H1 (cell line): ENCODE measurements around the gene ADCY3. TPM values are rescaled to one million over a fixed set of nuclear protein-coding genes. Genes with fewer than 3 reads are reported as not detected.

Experiments
- CTCF ChIA-PET: fragments of 300-600 bp; sonication (Branson Sonifier 250); formaldehyde crosslinking; loops from one replicate; lab custom pipeline; 2021; ENCODE audit not compliant: partially characterized antibody; lab: Charles Lee
- POLR2A ChIA-PET: fragments of 300-600 bp; sonication (Branson Sonifier 250); formaldehyde crosslinking; loops from one replicate; lab custom pipeline; 2021; ENCODE audit warnings: inconsistent platforms; ENCODE audit not compliant: partially characterized antibody; lab: Charles Lee
- DNase-seq, 2 experiments: peaks; one replicate each; pipeline versions ENCODE4 v3.0.0 to v3.0.0-alpha.2; 2010 to 2022; ENCODE audit warnings: low spot score in 2 of 2, low read depth in 1 of 2, mixed read lengths in 1 of 2
- FAIRE-seq: peaks from 2 replicates; lab custom pipeline; 2011; peaks lifted over from hg19 to GRCh38; lab: Jason Lieb, UNC
- H2AFZ ChIP-seq: 2 replicates; pipeline ENCODE4 v1.8.1; 2012; ENCODE audit warnings: low read length, inconsistent platforms
- H2AK5ac ChIP-seq: 2 replicates; pipeline ENCODE4 v1.6.1; 2013; ENCODE audit warnings: low read depth, low read length
- H2BK120ac ChIP-seq: replicated peaks from 2 replicates; pipeline ENCODE3; 2013; ENCODE audit warnings: low read depth, low read length, inconsistent platforms
- H2BK12ac ChIP-seq: 2 replicates; pipeline ENCODE4 v1.6.1; 2013; ENCODE audit warnings: low read depth, low read length
- H2BK15ac ChIP-seq: 2 replicates; pipeline ENCODE4 v1.6.1; 2013; ENCODE audit warnings: low read length
- H2BK20ac ChIP-seq: 2 replicates; pipeline ENCODE4 v1.6.1; 2013; ENCODE audit warnings: low read length
- H2BK5ac ChIP-seq: 2 replicates; pipeline ENCODE4 v1.6.1; 2013; ENCODE audit warnings: low read depth, low read length
- H3K14ac ChIP-seq: 2 replicates; pipeline ENCODE4 v1.6.1; 2013; ENCODE audit warnings: inconsistent platforms; ENCODE audit not compliant: insufficient read length
- H3K18ac ChIP-seq: 2 replicates; pipeline ENCODE4 v1.6.1; 2013; ENCODE audit warnings: low read length; ENCODE audit errors: extremely low read depth
- H3K23ac ChIP-seq: 2 replicates; pipeline ENCODE4 v1.6.1; 2013; ENCODE audit warnings: inconsistent platforms; ENCODE audit not compliant: insufficient read length
- H3K23me2 ChIP-seq: 2 replicates; pipeline ENCODE4 v1.6.1; 2013; ENCODE audit warnings: low read depth, low read length
- H3K27ac ChIP-seq: 2 replicates; pipeline ENCODE4 v1.6.1; 2011; ENCODE audit warnings: low read depth, low read length, inconsistent platforms
- H3K27me3 ChIP-seq, 4 experiments: replicated peaks in 1 of 4; 1 replicate in 1 of 4; 2 replicates in 3 of 4; pipeline versions ENCODE4 v1.6.1 to v1.8.1; 2011 to 2013; ENCODE audit warnings: low read length in 3 of 4, mild to moderate bottlenecking in 3 of 4, inconsistent platforms in 2 of 4, mixed read lengths in 2 of 4, moderate library complexity in 1 of 4; ENCODE audit not compliant: control insufficient read depth in 3 of 4, insufficient read depth in 3 of 4; ENCODE audit errors: extremely low read depth in 1 of 4
- H3K36me3 ChIP-seq, 4 experiments: 2 replicates each; pipeline versions ENCODE4 v1.6.1 to v1.8.1; 2011 to 2013; ENCODE audit warnings: mild to moderate bottlenecking in 4 of 4, low read length in 3 of 4, moderate library complexity in 2 of 4, control low read depth in 1 of 4, inconsistent platforms in 1 of 4; ENCODE audit not compliant: insufficient read depth in 4 of 4, control insufficient read depth in 2 of 4
- H3K4ac ChIP-seq: replicated peaks from 2 replicates; pipeline ENCODE3; 2013; ENCODE audit warnings: low read length, low read depth, mixed read lengths, inconsistent platforms; ENCODE audit not compliant: insufficient read length
- H3K4me1 ChIP-seq, 4 experiments: replicated peaks in 1 of 4; 1 replicate in 1 of 4; 2 replicates in 3 of 4; pipeline versions ENCODE4 v1.6.1 to v1.8.1; 2011 to 2013; ENCODE audit warnings: low read length in 3 of 4, inconsistent platforms in 2 of 4, mixed read lengths in 1 of 4; ENCODE audit not compliant: insufficient read depth in 4 of 4, control insufficient read depth in 3 of 4
- H3K4me2 ChIP-seq, 2 experiments: 2 replicates each; pipeline versions ENCODE4 v1.6.1 to v1.8.1; 2011 to 2013; ENCODE audit warnings: low read depth in 2 of 2, low read length in 2 of 2, control low read depth in 1 of 2, inconsistent platforms in 1 of 2, mild to moderate bottlenecking in 1 of 2; ENCODE audit not compliant: insufficient read depth in 1 of 2
- H3K4me3 ChIP-seq, 4 experiments: fragments of 200-600, 300-600 bp in 1 of 4; sonication (generic), shearing (Covaris generic), sonication (Bioruptor Twin) in 1 of 4; 2 replicates each; pipeline versions ENCODE4 v1.5.1 to v1.8.1; 2011 to 2016; ENCODE audit warnings: low read length in 4 of 4, low read depth in 3 of 4, control low read depth in 2 of 4, inconsistent platforms in 2 of 4, mild to moderate bottlenecking in 2 of 4, mixed read lengths in 1 of 4, moderate library complexity in 1 of 4; ENCODE audit not compliant: insufficient read depth in 2 of 4; ENCODE audit errors: extremely low read depth in 1 of 4
- H3K56ac ChIP-seq: replicated peaks from 2 replicates; pipeline ENCODE3; 2013; ENCODE audit warnings: low read depth, mild to moderate bottlenecking, mixed read lengths, low read length, inconsistent platforms; ENCODE audit not compliant: insufficient read length
- H3K79me1 ChIP-seq: 2 replicates; pipeline ENCODE4 v1.6.1; 2013; ENCODE audit warnings: low read depth, low read length, control low read depth
- H3K79me2 ChIP-seq, 2 experiments: 2 replicates each; pipeline versions ENCODE4 v1.6.1 to v1.8.1; 2012 to 2013; ENCODE audit warnings: low read length in 2 of 2, mild to moderate bottlenecking in 2 of 2, inconsistent platforms in 1 of 2; ENCODE audit not compliant: insufficient read depth in 2 of 2, control insufficient read depth in 1 of 2
- H3K9ac ChIP-seq, 4 experiments: replicated peaks in 1 of 4; 1 replicate in 1 of 4; 2 replicates in 3 of 4; pipeline versions ENCODE4 v1.6.1 to v1.8.1; 2011 to 2013; ENCODE audit warnings: low read depth in 3 of 4, low read length in 3 of 4, control low read depth in 2 of 4, mild to moderate bottlenecking in 2 of 4, moderate library complexity in 2 of 4, inconsistent platforms in 1 of 4; ENCODE audit errors: extremely low read depth in 1 of 4
- H3K9me3 ChIP-seq, 2 experiments: 2 replicates each; pipeline versions ENCODE4 v1.6.1 to v1.8.1; 2012 to 2013; ENCODE audit warnings: mild to moderate bottlenecking in 2 of 2, moderate library complexity in 2 of 2, control low read depth in 1 of 2, inconsistent platforms in 1 of 2, low read depth in 1 of 2, low read length in 1 of 2, mixed read lengths in 1 of 2; ENCODE audit not compliant: insufficient read depth in 2 of 2
- H4K20me1 ChIP-seq, 2 experiments: replicated peaks in 1 of 2; 2 replicates each; pipeline versions ENCODE3 to v1.8.1; 2011 to 2013; ENCODE audit warnings: inconsistent platforms in 2 of 2, low read length in 2 of 2, mild to moderate bottlenecking in 1 of 2; ENCODE audit not compliant: insufficient read depth in 2 of 2, control insufficient read depth in 1 of 2
- H4K5ac ChIP-seq: 2 replicates; pipeline ENCODE4 v1.6.1; 2013; ENCODE audit warnings: low read length, low read depth, mixed read lengths, inconsistent platforms; ENCODE audit not compliant: insufficient read length
- H4K8ac ChIP-seq: 2 replicates; pipeline ENCODE4 v1.8.0; 2013; ENCODE audit warnings: mild to moderate bottlenecking, moderate library complexity, low read length, inconsistent platforms; ENCODE audit not compliant: insufficient read depth; ENCODE audit errors: extremely low read depth
- H4K91ac ChIP-seq: replicated peaks from 2 replicates; pipeline ENCODE3; 2013; ENCODE audit warnings: low read length, mixed read lengths, inconsistent platforms; ENCODE audit not compliant: insufficient read length
- CBX5 ChIP-seq: fragments of 300-800, 300-1000 bp; sonication (generic); IDR thresholded peaks from 2 replicates; pipeline ENCODE4 v1.7.1; 2016; ENCODE audit warnings: antibody characterized with exemption, low read length, low read depth
- CEBPB ChIP-seq: IDR thresholded peaks from 2 replicates; pipeline ENCODE4 v1.6.1; 2012; ENCODE audit warnings: low read depth, low read length
- CREB1 ChIP-seq: IDR thresholded peaks from 2 replicates; pipeline ENCODE4 v1.6.1; 2012; ENCODE audit warnings: inconsistent platforms
- HDAC2 ChIP-seq, 2 experiments: fragments of 300-600 bp in 1 of 2; sonication (generic) in 1 of 2; IDR thresholded peaks; 2 replicates each; pipeline ENCODE4 v1.6.1; 2011 to 2012; ENCODE audit warnings: low read depth in 2 of 2, low read length in 2 of 2, mild to moderate bottlenecking in 2 of 2, moderate library complexity in 2 of 2, borderline replicate concordance in 1 of 2, inconsistent platforms in 1 of 2
- RNF2 ChIP-seq: fragments of 200-900, 300-1000 bp; sonication (generic); IDR thresholded peaks from 2 replicates; pipeline ENCODE4 v1.7.1; 2016; ENCODE audit warnings: borderline replicate concordance, low read depth, mild to moderate bottlenecking, antibody characterized with exemption, low read length; ENCODE audit not compliant: poor library complexity, severe bottlenecking; ENCODE audit errors: missing control alignments
- SIRT6 ChIP-seq: IDR thresholded peaks from one replicate; pipeline ENCODE4 v1.7.1; 2012; ENCODE audit warnings: low read length, inconsistent platforms
- TAF7 ChIP-seq: optimal IDR thresholded peaks from 2 replicates; pipeline ENCODE3; 2011; ENCODE audit warnings: low read depth, mild to moderate bottlenecking, inconsistent platforms, low read length, moderate library complexity, borderline replicate concordance
- TBP ChIP-seq: IDR thresholded peaks from 2 replicates; pipeline ENCODE4 v1.6.1; 2011; ENCODE audit warnings: low read depth, low read length, improper control_type of control experiment
- WGBS, 2 experiments: shearing (Covaris generic) in 1 of 2; methylation state at CpG; one replicate each; pipeline versions ENCODE4 v1.1.6 to v1.1.7; 2013 to 2015; ENCODE audit warnings: low lambda C conversion rate in 2 of 2, mixed read lengths in 2 of 2, inconsistent platforms in 1 of 2, low coverage in 1 of 2, missing lambda C conversion rate in 1 of 2; ENCODE audit not compliant: insufficient replicate concordance in 2 of 2, insufficient coverage in 1 of 2, insufficient read length in 1 of 2; ENCODE audit errors: extremely low coverage in 1 of 2, missing lambda C conversion rate in 1 of 2; 5-methylcytosine and 5-hydroxymethylcytosine counted together
- polyA plus RNA-seq, 7 experiments: library from polyadenylated mRNA; depleted of rRNA in 3 of 7; stranded (reverse) in 5 of 7; unstranded in 2 of 7; fragments of >200 nt in 5 of 7; fragments of 200-250 nt in 2 of 7; gene quantifications; 1 replicate in 5 of 7; 2 replicates in 1 of 7; 4 replicates in 1 of 7; pipeline versions ENCODE4 v1.2.1 to v1.2.3, GENCODE V29; 2011 to 2013; ENCODE audit warnings: missing spikeins in 2 of 7, mixed read lengths in 2 of 7
- total RNA-seq: library from RNA; stranded (reverse); fragmentation: NEBNext Ultra II Directional; extraction: Animal tissue kit (Norgen Biotek cat#: 25700); gene quantifications from 2 replicates; pipeline ENCODE4 v1.2.1, GENCODE V29; 2021

ADCY3 gene
- total and polyA plus RNA-seq, 2 of the 8 experiments (the other 6 are each of a cell fraction or from before 2014, with no cell fraction given), result 45.1 to 52.9 TPM

- Histone ChIP-seq H3K4me3 (no peak overlapping the region), H2AFZ (no peak overlapping the region), H3K23ac (no peak overlapping the region), H3K9ac (no peak overlapping the region), H3K79me2 (no peaks in the 10 kb centered on the region), H2BK120ac (no peak overlapping the region), H3K14ac (no peak overlapping the region), H4K20me1 (no peaks in the 10 kb centered on the region), H2BK20ac (no peak overlapping the region), H2BK12ac (no peak overlapping the region), H4K91ac (no peak overlapping the region), H3K9me3 (peaks cover 8 to 19% of the 10 kb centered on the region in 2 experiments; a peak in 3 of 4 replicates), H3K27me3 (no peaks in the 10 kb centered on the region), H3K4me2 (no peak overlapping the region), H4K8ac (no peak overlapping the region), H3K56ac (no peak overlapping the region), H4K5ac (no peak overlapping the region), H2AK5ac (no peak overlapping the region), H2BK5ac (no peak overlapping the region), H3K27ac (no peak overlapping the region), H3K36me3 (no peaks in the 10 kb centered on the region; a peak in 2 of 8 replicates), H3K4ac (no peak overlapping the region), H2BK15ac (no peak overlapping the region), H3K23me2 (no peaks in the 10 kb centered on the region), H3K18ac (no peak overlapping the region), H3K4me1 (no peaks in the 10 kb centered on the region), H3K79me1 (no peaks in the 10 kb centered on the region; the same call in 1 of the 2 replicates)
- ChIA-PET POLR2A (no interaction called here), CTCF (no interaction called here)
- no peak for FAIRE-seq
- no peak for DNase-seq
- 88% methylated on average over 7 of the region's 7 CpGs; no CpG with 5 or more reads in 1 of the 2 experiments for WGBS, 2 experiments
- no peak for TF ChIP-seq CEBPB
- no peak for TF ChIP-seq TAF7
- no peak for TF ChIP-seq CREB1
- TF ChIP-seq HDAC2 (IDR thresholded peaks at IDR 0.05; ENCODE audit: borderline replicate concordance in 1 of 2, low read depth in 2 of 2, low read length in 2 of 2), result no peak
- no peak for TF ChIP-seq RNF2
- TF ChIP-seq CBX5, result no peak
- TF ChIP-seq TBP, result no peak
- no peak for TF ChIP-seq SIRT6
Observed at GRCh38 chr2:24850944-24851343, 69.1 kb downstream of the ADCY3 start.
